Breast epithelium (tissue), 3 donors: ENCODE measurements around the gene RBMXL2.

Experiments used
- POLR2AphosphoS5 ChIP-seq, 3 donors: sonication (generic); formaldehyde crosslinking; IDR thresholded peaks; one replicate each; pipeline ENCODE4 v1.6.1; 2017; ENCODE audit warnings: antibody characterized with exemption in 3 of 3
- TF ChIP-seq, protein P1 (sequence below), 3 donors: fragments of 450-650 bp; IDR thresholded peaks; one replicate each; pipeline ENCODE4 v1.5.1; 2016 to 2017; ENCODE audit warnings: antibody characterized with exemption in 3 of 3, mild to moderate bottlenecking in 3 of 3, moderate library complexity in 3 of 3

- TF ChIP-seq POLR2AphosphoS5 (IDR thresholded peaks at IDR 0.05): no peak
- TF ChIP-seq, protein P1, sequence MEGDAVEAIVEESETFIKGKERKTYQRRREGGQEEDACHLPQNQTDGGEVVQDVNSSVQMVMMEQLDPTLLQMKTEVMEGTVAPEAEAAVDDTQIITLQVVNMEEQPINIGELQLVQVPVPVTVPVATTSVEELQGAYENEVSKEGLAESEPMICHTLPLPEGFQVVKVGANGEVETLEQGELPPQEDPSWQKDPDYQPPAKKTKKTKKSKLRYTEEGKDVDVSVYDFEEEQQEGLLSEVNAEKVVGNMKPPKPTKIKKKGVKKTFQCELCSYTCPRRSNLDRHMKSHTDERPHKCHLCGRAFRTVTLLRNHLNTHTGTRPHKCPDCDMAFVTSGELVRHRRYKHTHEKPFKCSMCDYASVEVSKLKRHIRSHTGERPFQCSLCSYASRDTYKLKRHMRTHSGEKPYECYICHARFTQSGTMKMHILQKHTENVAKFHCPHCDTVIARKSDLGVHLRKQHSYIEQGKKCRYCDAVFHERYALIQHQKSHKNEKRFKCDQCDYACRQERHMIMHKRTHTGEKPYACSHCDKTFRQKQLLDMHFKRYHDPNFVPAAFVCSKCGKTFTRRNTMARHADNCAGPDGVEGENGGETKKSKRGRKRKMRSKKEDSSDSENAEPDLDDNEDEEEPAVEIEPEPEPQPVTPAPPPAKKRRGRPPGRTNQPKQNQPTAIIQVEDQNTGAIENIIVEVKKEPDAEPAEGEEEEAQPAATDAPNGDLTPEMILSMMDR (IDR thresholded peaks at IDR 0.05): no peak
These were observed 31.8 kb upstream of the RBMXL2 start for GRCh38 chr11:7056828-7057513.
